SH-SY5Y (cell line): ENCODE measurements around the gene MORC2.

Experiments used
- GATA2 ChIP-seq: IDR thresholded peaks from 2 replicates; pipeline ENCODE4 v1.6.1; 2011; ENCODE audit warnings: mild to moderate bottlenecking, low read depth, low read length
- GATA3 ChIP-seq: IDR thresholded peaks from 2 replicates; pipeline ENCODE4 v1.6.1; 2011; ENCODE audit warnings: low read depth, mild to moderate bottlenecking, low read length, moderate library complexity

GRCh38 chr22:30982512-30982911 is 13.9 kb upstream of the MORC2 start:
- no peak for TF ChIP-seq GATA3
- TF ChIP-seq GATA2: no peak
